Skin epidermis (tissue), 12 donors: ENCODE results near the gene ZNRF4.
"Not testable (repeated sequence)": the region's sequence is repeated elsewhere in the genome, so short reads cannot be mapped to it uniquely, and the experiment has no call there.

Experiments
- H3K27ac ChIP-seq, 21 experiments: fragments of 200-600 bp; sonication (generic) in 11 of 21; one replicate each; pipeline ENCODE4 v1.5.0; 2020; ENCODE audit warnings: mild to moderate bottlenecking in 3 of 21, inconsistent platforms in 2 of 21, moderate library complexity in 2 of 21
- H3K4me3 ChIP-seq, 7 experiments: fragments of 200-600 bp; sonication (generic) in 2 of 7; one replicate each; pipeline ENCODE4 v1.5.0; 2020; ENCODE audit warnings: inconsistent platforms in 2 of 7, mild to moderate bottlenecking in 2 of 7, moderate library complexity in 1 of 7

ZNRF4 gene

GRCh38 chr19:5466072-5466471, 10.9 kb downstream of the ZNRF4 start:
- Histone ChIP-seq H3K4me3 (no peak overlapping the region), H3K27ac (no peak overlapping the region)

- peak overlapping the region in 1 of 21 experiments; percentile 1 for H3K27ac ChIP-seq
- no peak overlapping the region for H3K4me3 ChIP-seq
Observed at GRCh38 chr19:5466814-5467291, 11.6 kb downstream of the ZNRF4 start.

- H3K27ac ChIP-seq: peak overlapping the region in 7 of 21 experiments; percentile 5 to 65 (median 42)
Observed at GRCh38 chr19:5470264-5470671, 15.1 kb downstream of the ZNRF4 start.

GRCh38 chr19:5472286-5472685, 17.1 kb downstream of the ZNRF4 start:
- no peak overlapping the region for H3K4me3 ChIP-seq
- peak overlapping the region in 2 of 21 experiments; percentile 53 to 60 for H3K27ac ChIP-seq

More at GRCh38 chr19:5470264-5470671, 15.1 kb downstream of the ZNRF4 start:
- H3K4me3 ChIP-seq: no peak overlapping the region

DNA sequence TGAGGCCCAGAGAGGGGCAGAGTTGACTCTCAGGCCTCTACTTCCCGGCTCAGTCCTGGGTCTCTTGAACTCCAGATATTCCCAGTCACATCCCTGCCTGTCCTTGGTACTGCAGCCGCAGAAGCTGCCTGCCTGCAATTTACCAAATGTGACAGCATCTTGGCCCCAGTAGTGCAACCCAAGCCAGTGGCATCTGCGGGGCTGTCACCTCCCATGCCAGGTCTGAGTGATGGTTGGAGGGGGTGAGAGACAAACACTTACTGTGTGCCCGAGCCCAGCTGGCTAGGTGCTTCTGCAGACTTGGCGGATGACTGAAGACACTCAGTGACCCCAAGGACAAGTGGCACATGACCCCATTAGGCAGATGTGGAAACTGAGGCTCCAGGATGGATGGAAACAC, 18.4 kb downstream of the ZNRF4 start:
- no peak overlapping the region for H3K4me3 ChIP-seq
- no peak overlapping the region for H3K27ac ChIP-seq

DNA sequence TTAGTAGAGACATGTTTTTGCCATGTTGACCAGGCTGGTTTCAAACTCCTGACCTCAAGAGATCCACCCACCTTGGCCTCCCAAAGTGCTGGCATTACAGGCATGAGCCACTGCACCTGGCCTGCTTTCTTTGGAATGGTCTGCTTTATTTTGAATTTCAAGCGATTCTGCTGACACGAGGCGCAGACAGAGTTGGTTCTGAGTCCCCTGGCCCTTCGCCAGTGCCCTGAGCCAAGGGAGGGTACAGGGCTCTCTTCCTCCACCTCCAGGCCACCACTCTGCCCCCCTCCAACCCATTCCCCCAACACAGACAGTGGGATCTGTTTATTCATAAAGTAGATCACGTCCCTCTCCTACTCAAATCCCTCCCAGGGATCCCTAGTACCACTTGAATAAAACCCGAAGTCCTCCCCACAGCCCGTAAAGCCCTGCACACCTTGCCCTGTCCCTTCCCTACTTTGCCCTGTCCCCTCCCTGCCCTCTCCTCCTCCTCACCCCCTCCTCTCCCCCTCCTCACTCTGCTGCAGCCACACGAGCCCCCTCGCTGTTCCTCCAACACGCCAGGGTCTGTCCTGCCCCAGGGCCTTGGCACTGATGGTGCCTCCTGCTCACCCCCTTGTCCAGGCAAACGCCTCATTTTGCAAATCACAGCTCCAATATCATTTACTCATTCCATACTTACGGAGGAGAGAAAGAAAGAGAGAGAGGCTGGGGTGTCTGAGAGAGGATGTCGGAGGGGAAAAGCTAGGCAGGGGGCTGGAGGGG, 22.4 kb downstream of the ZNRF4 start:
- H3K4me3 ChIP-seq: no peak overlapping the region

GRCh38 chr19:5478241-5478924, 23.2 kb downstream of the ZNRF4 start:
- no peak overlapping the region for H3K27ac ChIP-seq
- H3K4me3 ChIP-seq: no peak overlapping the region

More for the DNA sequence above, 22.4 kb downstream of the ZNRF4 start:
- H3K27ac ChIP-seq: no peak overlapping the region

GRCh38 chr19:5478925-5479588, 23.8 kb downstream of the ZNRF4 start:
- Histone ChIP-seq H3K4me3 (no peak overlapping the region), H3K27ac (no peak overlapping the region)

GRCh38 chr19:5479958-5480357, 24.7 kb downstream of the ZNRF4 start:
- no peak overlapping the region for H3K4me3 ChIP-seq
- H3K27ac ChIP-seq: no peak overlapping the region

DNA sequence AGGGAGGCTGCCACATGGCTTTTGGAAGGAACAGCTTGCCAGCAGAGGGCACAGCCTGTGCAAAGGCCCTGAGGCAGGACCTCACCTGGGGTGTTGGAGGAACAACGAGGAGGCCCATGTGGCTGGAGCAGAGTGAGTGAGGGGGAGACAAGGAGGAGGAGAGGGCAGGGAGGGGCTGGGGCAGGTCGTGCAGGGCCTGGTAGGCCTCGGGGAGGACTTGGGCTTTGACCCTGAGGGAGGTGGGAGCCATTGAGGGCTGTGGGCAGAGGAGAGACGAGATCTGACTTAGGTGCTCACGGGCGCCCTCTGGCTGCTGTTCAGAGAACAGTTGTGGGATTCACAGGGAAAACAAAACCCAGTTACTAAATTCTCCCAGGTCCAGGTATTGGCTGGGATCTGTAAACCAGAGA, 25.2 kb downstream of the ZNRF4 start:
- no peak overlapping the region for H3K27ac ChIP-seq

GRCh38 chr19:5481957-5482356, 26.7 kb downstream of the ZNRF4 start:
- no peak overlapping the region for H3K4me3 ChIP-seq
- H3K27ac ChIP-seq: no peak overlapping the region

More for the DNA sequence above, 25.2 kb downstream of the ZNRF4 start:
- no peak overlapping the region for H3K4me3 ChIP-seq

- Histone ChIP-seq H3K4me3 (no peak overlapping the region), H3K27ac (no peak overlapping the region)
Observed at GRCh38 chr19:5484398-5485285, 29.4 kb downstream of the ZNRF4 start.

DNA sequence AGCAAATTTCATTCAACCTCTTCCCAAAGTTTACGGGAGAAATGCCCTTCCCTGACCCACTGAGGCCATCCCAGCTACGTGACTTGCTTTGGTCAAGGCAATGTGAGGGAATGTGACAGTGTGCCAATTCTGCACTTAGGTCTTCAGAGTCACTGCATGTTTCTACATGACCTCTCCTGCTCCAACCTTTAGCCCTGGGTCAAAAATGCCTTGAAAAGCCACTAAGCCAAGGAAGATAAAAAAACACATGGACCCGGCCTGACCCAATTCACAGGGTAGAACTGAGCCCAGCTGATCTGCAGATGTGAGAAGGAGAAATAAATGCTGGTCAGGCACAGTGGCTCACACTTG, 30.0 kb downstream of the ZNRF4 start:
- H3K4me3 ChIP-seq: no peak overlapping the region
- no peak overlapping the region for H3K27ac ChIP-seq

GRCh38 chr19:5485658-5486057, 30.4 kb downstream of the ZNRF4 start:
- H3K4me3 ChIP-seq: not testable (repeated sequence)

DNA sequence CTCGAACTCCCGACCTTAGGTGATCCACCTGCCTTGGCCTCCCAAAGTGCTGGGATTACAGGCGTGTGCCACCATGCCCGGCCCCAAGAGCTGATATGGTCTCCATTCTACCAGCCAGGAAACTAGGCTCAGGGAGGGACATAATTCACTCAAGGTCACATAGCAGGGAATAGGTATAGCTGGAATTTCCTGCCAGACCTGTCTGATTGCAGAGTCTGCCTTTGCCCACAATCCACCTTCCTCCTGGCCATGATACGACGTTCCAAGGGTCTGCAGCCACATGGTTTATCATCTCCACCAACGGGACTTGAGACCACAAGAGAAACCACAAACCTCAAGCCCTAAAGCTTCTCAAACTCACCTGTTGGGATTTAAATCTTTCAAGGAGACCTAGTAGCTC, 32.0 kb downstream of the ZNRF4 start:
- Histone ChIP-seq H3K4me3 (no peak overlapping the region), H3K27ac (no peak overlapping the region)

More at GRCh38 chr19:5485658-5486057, 30.4 kb downstream of the ZNRF4 start:
- H3K27ac ChIP-seq: not testable (repeated sequence)

DNA sequence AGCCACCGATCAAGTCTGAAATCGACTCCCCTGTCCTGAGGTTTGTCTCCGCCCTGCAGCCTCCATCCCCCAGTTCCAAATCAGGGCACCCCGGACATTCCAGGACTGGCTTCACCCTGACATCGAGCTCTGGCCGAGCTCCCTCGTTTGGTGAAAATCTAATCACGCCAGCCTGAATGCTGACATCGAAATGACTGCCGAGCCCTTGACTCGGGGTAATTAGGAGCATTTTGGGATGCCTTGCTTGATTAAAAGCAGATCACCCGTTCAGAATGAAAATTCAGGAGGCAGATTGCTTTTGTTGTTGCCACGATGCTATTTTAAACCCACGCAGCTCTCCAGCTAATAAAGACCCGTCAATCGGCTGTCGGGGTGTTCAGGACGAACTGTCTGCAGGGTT, 34.3 kb downstream of the ZNRF4 start:
- no peak overlapping the region for H3K4me3 ChIP-seq
- no peak overlapping the region for H3K27ac ChIP-seq

DNA sequence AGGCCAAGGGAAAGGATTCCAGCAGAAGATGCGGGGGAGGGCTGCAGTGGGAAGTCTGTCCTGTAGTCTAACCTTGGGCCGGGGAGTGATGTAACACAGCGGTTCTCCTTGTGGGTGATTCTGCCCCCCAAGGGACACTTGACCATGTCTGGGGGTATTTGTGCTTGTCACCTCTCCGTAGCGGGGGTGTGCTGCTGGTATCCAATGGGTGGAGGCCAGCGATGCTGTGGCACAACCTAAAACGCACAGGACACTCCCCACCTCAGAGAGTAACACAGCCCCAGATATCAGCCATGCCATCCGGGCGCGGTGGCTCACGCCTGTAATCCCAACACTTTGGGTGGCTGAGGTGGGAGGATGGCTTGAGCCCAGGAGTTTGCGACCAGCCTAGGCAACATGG, 36.3 kb downstream of the ZNRF4 start:
- H3K27ac ChIP-seq: no peak overlapping the region
- no peak overlapping the region for H3K4me3 ChIP-seq

GRCh38 chr19:5492281-5492634, 37.0 kb downstream of the ZNRF4 start:
- H3K4me3 ChIP-seq: no peak overlapping the region
- no peak overlapping the region for H3K27ac ChIP-seq

GRCh38 chr19:5492635-5493409, 37.6 kb downstream of the ZNRF4 start:
- Histone ChIP-seq H3K4me3 (no peak overlapping the region), H3K27ac (no peak overlapping the region)
